Stimulated activated CD4-positive, alpha-beta T cell treated with anti-CD3 and anti-CD28 coated beads, Interleukin-15, amount 100 ng/mL, for 1 hour (primary cell): ENCODE measurements around the gene CHRNB4.
"Not testable (repeated sequence)": the region's sequence is repeated elsewhere in the genome, so short reads cannot be mapped to it uniquely, and the experiment has no call there.

Source experiments
- DNase-seq, 2 donors: peaks; one replicate each; pipeline ENCODE4 v3.0.0-alpha.2; 2020; ENCODE audit warnings: low read depth in 1 of 2, low spot score in 1 of 2

Gene CHRNB4

DNA sequence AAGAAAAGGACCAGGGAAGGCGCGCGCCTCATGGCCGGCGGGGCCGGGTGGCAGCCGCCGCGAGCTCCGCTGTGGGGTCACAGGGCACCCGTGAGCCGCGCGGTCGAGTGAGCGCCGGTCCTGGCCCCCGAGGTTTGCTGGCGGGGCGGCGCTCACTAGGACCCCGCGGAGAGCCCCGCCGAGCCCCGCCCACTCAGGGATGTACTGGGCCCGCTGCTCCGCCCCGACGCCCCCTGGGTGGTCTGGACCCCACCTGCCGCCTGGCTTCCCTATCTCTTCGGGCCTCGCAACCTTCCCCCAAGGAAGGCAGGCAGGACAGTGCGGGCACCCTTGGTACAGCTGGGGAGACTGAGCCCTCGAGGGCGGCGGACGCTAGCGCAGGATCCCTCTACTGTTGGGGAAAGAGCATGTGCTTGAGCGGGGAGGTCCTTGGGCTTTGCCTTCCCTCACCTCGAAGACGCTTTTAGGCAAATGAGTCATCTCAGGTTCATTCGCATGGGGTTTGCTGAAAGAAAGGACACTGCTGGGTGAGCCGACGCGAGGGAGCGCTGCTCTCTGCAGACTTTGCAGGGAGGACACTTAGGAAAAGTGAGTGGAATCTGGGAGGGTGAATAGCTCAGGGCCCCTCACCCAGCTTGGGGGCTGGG is at the start of gene CHRNB4:
Gene CHRNB4, minus strand, starts transcription at position 109 of the 647 bp plus-strand sequence. Its CDS starts 77 bp downstream, at position 32.
- DNase-seq, result no peak

DNA sequence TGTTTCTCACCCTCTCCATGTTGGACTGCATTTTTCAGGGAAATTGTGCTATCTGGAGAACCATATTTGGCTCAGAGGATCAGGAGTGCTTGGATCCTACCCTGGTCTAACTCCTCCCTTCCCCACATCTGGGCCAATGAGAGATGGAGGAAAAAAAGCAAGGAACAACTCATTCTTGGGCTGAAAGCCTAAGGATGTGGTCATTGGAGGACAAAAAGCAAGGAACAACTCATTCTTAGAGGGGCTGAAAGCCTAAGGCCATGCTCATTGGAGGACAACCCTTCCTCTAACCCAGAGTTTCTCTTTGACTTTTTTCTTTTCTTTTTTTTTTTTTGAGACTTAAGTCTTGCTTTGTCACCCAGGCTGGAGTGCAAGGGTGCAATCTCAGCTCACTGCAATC is 48.6 kb upstream of the CHRNB4 start:
- no peak for DNase-seq

DNA sequence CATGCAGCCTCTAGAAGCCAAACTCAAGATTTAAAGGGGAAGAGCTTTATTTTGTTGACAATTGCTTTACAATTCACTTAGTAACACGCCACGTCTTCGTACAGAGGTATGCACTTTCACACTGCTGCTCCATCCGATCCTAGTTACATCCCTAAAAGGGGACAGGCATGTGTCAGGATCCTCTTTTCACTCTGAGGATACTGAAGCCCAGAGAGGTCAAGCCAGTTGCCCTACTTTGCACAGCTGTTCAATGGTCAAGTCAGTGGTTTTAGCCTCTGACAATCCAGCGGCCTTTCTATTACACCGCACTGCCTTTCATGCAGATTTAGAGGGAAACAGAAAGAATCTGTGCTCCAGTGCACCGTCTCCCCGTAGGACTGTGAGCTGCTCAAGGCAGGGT is 44.9 kb upstream of the CHRNB4 start:
- DNase-seq, result no peak

- DNase-seq, result no peak
Measured at GRCh38 chr15:78685159-78685921, 44.3 kb upstream of the CHRNB4 start.

GRCh38 chr15:78684657-78685056 is 43.6 kb upstream of the CHRNB4 start:
- no peak for DNase-seq

DNA sequence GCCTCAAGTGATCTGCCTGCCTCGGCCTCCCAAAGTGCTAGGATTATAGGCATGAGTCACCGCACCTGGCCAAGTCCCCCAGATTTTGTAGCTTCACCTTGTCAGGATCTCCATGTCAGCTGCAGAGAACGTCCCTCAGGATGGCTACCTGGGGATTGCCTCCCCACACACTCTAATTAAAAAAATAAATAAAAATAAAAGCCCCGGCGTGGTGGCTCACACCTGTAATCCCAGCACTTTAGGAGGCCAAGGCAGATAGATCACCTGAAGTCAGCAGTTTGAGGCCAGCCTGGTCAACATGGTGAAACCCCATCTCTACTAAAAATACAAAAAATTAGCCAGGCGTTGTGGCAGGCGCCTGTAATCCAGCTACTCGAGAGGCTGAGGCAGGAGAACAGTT is 42.6 kb upstream of the CHRNB4 start:
- DNase-seq, result not testable (repeated sequence)

GRCh38 chr15:78682693-78683410 is 41.8 kb upstream of the CHRNB4 start:
- DNase-seq, result no peak

DNA sequence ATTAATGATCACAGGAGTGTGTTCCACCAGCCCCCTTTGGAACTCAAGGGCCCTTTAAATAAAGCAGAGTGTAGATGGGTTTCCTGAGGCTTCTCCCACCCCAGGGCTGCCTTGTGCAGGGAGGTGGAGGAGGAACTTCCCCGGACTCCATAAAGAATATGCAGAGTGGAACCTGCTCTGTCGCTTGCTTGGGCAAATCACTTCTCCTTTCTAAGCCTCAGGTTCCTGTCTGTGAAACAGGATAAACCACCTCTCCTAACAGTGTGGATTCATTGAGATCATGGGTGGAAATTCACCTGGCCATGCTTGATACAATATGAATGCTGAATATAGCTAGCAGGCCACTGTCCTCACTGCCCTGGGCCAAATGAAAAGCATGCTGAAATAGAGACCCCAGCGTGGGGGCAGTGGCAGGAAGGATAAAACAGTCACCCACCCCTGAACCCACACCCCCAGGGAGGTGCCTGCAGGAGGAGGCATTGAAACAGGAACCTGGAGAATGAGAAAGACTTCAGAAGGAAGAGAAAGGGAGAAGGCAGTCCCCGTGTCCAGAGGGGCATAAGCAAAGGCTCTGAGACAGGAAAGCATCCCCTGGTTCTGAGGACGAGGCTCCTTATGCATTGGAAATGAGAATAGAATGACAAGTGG is 41.1 kb upstream of the CHRNB4 start:
- no peak for DNase-seq

- DNase-seq, result no peak
Measured at GRCh38 chr15:78681281-78682003, 40.4 kb upstream of the CHRNB4 start.

- DNase-seq, result no peak
Measured at GRCh38 chr15:78680431-78681075, 39.5 kb upstream of the CHRNB4 start.

- no peak for DNase-seq
Measured at GRCh38 chr15:78679089-78679511, 38.1 kb upstream of the CHRNB4 start.

- DNase-seq, result no peak
Measured at GRCh38 chr15:78676424-78677110, 35.6 kb upstream of the CHRNB4 start.

DNA sequence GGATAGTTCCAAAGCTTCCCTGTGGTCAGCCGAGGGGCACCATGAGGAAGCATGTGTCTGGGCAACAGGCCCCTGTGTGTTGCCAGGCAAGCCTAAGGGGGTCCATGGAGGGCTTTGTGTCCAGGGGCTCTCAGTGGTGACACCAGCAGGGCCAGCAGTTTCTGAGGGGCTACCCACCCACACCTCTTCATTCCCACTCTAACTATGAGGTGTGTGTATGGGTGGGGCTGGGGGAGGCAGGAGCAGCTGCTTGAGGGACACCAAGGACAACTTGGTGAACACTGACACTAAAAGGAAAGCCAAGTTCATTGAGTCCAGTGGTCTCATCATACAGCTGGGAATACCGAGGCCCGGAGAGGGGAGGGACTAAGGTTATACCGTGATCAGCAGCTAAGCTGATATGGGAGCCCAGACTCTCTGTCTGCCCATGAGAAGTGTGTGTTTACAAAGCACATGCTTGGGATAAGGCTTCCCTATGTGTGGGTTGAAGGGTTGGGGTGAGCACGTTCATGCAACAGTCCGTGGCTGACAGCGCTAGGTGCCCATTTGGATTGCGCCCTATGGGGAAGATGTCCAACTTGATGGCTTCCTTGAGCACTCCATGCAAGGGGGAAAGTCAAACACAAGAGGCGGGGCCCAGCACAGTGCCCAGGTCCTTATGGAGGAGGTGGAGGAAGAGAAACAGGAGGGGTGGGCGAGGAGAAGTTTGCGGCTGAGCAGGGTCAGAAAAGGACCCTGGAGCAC is 34.8 kb upstream of the CHRNB4 start:
- no peak for DNase-seq

DNA sequence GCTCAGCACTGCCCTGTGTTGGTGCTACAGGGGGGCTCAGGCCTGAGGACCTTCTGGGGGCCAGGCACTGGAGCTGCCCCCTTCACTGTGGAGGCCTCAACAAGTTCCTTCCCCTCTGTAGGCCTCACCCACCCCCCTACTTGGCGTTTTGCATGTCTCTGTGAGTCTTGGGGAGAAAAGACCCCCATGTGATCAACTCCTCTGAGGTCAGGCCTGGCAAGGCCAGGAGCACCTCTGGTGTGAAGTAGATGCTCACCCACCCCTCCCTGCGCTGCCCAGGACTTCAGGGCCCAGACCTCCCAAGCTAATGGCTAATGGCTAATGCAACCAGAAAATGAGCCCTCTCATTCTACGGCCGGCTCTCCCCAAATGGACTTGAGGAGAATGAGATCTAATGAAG is 34.2 kb upstream of the CHRNB4 start:
- no peak for DNase-seq

DNA sequence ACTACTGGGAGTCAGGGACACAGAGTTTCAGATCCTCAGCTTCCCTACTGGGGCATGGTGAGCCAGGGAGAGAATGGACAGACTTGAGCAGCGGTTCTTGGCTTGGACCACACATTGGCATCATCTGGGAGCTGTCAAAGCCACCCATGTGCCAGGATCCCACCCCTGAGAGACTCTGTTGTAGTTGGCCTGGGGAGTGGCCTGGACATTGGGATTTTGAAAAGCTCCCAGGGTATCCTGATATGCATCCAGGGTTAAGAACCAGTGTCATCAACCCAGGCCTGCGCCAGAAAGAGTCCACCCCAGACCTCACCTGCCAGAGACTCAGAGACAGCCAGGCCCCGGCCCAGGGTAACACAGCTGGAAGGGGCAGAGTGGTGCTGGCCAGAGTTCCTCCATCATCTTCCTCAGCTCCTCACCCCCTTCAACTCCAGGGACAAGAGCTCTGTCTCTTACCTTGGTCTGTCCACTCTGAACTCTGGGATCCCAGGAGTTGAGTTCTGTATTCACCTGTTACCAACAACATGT is 33.0 kb upstream of the CHRNB4 start:
- DNase-seq, result no peak

- no peak for DNase-seq
Measured at GRCh38 chr15:78673476-78673875, 32.5 kb upstream of the CHRNB4 start.

GRCh38 chr15:78672285-78673014 is 31.4 kb upstream of the CHRNB4 start:
- no peak for DNase-seq

DNA sequence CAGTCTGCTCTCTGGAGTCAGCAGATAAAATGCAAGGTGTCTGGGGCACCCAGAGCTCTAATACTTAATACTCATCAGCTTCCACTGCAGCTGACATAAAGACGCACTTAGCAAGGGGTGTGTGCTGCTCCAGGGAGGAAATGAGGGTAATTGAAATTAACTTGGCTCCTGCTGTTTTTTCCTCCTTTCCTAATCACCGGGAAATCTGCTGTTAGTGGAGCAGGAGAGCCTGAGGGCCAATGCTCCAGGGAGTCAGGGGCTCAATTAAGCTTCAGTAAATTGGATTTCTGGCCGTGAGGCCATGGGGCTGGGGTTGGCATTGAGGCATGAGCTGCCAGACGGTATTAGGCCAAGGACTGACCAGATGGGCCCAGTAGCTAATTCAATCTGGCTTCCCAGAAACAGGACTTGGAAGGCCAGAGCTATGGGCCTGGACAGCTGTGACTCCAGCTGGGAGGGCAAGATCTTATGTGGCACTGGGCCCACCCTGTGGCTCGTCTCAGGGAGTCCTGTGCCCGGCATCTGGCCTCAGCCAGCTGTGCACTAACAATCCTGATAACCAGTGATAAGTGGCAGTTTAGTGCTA is 30.7 kb upstream of the CHRNB4 start:
- no peak for DNase-seq
